ENCODE data around the gene CCR9.

- no peak for TF ChIP-seq CTCF (conservative IDR thresholded peaks at IDR 0.05; ENCODE audit: low read length)
- no peak for TF ChIP-seq EZH2phosphoT487 (IDR thresholded peaks at IDR 0.05; ENCODE audit: borderline replicate concordance, low read depth, low read length)
Observed at GRCh38 chr3:45844616-45845015, 41.7 kb upstream of the CCR9 start.

All from OCI-LY7 (cell line).